Retinal pigment epithelial cell (primary cell): ENCODE data around the gene CHRFAM7A.
"Not testable (repeated sequence)": the region's sequence is repeated elsewhere in the genome, so short reads cannot be mapped to it uniquely, and the experiment has no call there.

ENCODE experiments used
- DNase-seq: peaks from one replicate; pipeline ENCODE4 v3.0.0-alpha.2; 2010; ENCODE audit warnings: low read depth
- H3K4me3 ChIP-seq: 2 replicates; pipeline ENCODE4 v1.5.1; 2011; ENCODE audit warnings: mild to moderate bottlenecking, low read length, control low read depth, moderate library complexity

CHRFAM7A gene

GRCh38 chr15:30334152-30334551 is 59.2 kb downstream of the CHRFAM7A start:
- not testable (repeated sequence) for H3K4me3 ChIP-seq, DNase-seq

- not testable (repeated sequence) for DNase-seq, H3K4me3 ChIP-seq
Measured at GRCh38 chr15:30326145-30326544, 67.2 kb downstream of the CHRFAM7A start.

GRCh38 chr15:30321063-30321462 is 72.3 kb downstream of the CHRFAM7A start:
- not testable (repeated sequence) for DNase-seq, H3K4me3 ChIP-seq

- DNase-seq, H3K4me3 ChIP-seq: not testable (repeated sequence)
Measured at GRCh38 chr15:30315704-30316103, 77.6 kb downstream of the CHRFAM7A start.

GRCh38 chr15:30310575-30310974 is 82.8 kb downstream of the CHRFAM7A start:
- not testable (repeated sequence) for DNase-seq, H3K4me3 ChIP-seq
